ENCODE data around the gene C1orf87. TPM values are rescaled to one million over a fixed set of nuclear protein-coding genes. Genes with fewer than 3 reads are reported as not detected.

The C1orf87 gene
- total RNA-seq, 1 donor from 2014 or later: not detected

DNA sequence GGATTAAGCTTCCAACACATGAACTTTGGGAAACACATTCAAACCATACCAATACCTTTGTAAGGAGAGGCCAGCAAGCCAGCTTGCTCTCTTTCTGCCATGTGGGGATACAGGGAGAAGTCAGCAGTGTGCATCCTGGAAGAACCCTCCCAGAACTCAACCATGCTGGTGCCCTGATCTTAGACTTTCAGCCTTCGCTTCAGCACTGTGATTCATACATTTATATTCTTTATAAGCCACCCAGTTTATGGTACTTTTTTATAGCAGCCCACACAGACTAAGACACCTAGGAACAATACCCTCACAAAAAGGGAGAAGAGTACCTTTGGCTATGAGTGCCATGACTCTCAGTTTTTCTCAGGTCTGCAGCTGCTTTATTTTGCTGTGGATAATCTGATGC, 35.9 kb downstream of the C1orf87 start:
- Mint-ChIP-seq H3K27ac (no peak overlapping the region), H3K36me3 (ENCODE audit: low read depth) (no peaks in the 10 kb centered on the region), H3K4me1 (no peaks in the 10 kb centered on the region), H3K4me3 (no peak overlapping the region), H3K27me3 (no peaks in the 10 kb centered on the region), H3K9me3 (no peaks in the 10 kb centered on the region)
- intact Hi-C loops (cut with micrococcal nuclease): no loop called here
- TF ChIP-seq, protein P1, sequence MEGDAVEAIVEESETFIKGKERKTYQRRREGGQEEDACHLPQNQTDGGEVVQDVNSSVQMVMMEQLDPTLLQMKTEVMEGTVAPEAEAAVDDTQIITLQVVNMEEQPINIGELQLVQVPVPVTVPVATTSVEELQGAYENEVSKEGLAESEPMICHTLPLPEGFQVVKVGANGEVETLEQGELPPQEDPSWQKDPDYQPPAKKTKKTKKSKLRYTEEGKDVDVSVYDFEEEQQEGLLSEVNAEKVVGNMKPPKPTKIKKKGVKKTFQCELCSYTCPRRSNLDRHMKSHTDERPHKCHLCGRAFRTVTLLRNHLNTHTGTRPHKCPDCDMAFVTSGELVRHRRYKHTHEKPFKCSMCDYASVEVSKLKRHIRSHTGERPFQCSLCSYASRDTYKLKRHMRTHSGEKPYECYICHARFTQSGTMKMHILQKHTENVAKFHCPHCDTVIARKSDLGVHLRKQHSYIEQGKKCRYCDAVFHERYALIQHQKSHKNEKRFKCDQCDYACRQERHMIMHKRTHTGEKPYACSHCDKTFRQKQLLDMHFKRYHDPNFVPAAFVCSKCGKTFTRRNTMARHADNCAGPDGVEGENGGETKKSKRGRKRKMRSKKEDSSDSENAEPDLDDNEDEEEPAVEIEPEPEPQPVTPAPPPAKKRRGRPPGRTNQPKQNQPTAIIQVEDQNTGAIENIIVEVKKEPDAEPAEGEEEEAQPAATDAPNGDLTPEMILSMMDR (IDR thresholded peaks at IDR 0.05): no peak
- DNase-seq (no peak), ATAC-seq (ENCODE audit: low read depth) (no peak)
- CTCF ChIA-PET: no interaction called here
- POLR2A ChIA-PET: no interaction called here

DNA sequence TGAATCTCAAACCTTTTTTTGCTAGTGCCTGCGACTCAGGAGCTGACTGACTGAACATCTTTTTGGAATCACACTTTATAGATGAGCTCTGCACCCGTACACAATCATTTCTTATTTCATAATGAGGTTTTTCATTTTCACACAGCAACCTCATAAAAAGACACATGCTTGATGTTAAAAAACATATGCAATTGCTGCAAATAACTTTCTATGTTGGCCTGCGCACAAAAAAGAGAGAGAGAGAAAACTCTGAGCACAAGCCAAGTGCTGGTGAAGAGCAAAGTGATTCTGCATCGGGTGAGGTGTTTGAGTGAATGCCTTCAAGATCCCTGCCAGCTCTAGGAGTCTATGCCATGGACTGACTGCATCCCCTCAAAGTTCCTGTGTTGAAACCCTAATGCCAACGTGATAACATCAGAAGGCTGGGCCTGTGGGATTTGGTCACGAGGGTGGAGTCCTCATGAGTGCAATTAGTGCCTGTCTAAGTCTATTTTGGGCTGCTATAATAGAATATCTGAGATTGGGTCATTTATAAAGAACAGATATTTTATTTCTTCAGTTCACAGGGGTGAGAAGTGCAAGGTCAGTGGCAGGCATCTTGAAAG, 36.6 kb downstream of the C1orf87 start:
- ChIA-PET POLR2A (no interaction called here), CTCF (no interaction called here)
- DNase-seq (no peak), ATAC-seq (ENCODE audit: low read depth) (no peak)
- Mint-ChIP-seq H3K4me1 (no peaks in the 10 kb centered on the region), H3K9me3 (no peaks in the 10 kb centered on the region), H3K27ac (no peak overlapping the region), H3K36me3 (ENCODE audit: low read depth) (no peaks in the 10 kb centered on the region), H3K27me3 (no peaks in the 10 kb centered on the region), H3K4me3 (no peak overlapping the region)
- intact Hi-C loops (cut with micrococcal nuclease): no loop called here
- TF ChIP-seq, protein P1 (IDR thresholded peaks at IDR 0.05): no peak

DNA sequence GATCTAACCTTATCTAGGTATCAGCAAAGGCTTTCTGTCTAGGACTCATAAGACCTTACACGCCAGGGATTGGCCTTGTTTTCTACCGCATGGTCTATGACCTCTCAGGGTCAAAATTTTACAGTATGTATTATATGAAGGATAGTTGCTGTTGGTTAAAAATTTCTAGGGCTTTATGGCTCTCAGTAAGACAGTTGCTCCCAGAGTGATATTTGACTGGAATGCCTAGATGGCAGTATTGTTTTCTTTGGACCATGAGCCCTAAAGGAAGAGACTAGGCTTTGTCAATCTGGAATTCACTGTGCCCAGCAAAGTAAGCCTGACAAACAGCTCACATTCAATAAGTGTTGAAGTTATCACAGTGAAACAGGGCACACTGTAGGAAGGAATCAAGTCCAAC, 37.6 kb downstream of the C1orf87 start:
- TF ChIP-seq, protein P1 (IDR thresholded peaks at IDR 0.05): no peak
- DNase-seq: no peak
- no peaks in the 10 kb centered on the region for H3K27me3 Mint-ChIP-seq
- H3K36me3 Mint-ChIP-seq (ENCODE audit: low read depth): no peaks in the 10 kb centered on the region
- H3K9me3 Mint-ChIP-seq: no peaks in the 10 kb centered on the region
- intact Hi-C loops (cut with micrococcal nuclease): no loop called here
- H3K4me1 Mint-ChIP-seq: no peaks in the 10 kb centered on the region
- no peak overlapping the region for H3K4me3 Mint-ChIP-seq
- CTCF ChIA-PET: no interaction called here
- H3K27ac Mint-ChIP-seq: no peak overlapping the region
- ATAC-seq (ENCODE audit: low read depth): no peak
- POLR2A ChIA-PET: no interaction called here

DNA sequence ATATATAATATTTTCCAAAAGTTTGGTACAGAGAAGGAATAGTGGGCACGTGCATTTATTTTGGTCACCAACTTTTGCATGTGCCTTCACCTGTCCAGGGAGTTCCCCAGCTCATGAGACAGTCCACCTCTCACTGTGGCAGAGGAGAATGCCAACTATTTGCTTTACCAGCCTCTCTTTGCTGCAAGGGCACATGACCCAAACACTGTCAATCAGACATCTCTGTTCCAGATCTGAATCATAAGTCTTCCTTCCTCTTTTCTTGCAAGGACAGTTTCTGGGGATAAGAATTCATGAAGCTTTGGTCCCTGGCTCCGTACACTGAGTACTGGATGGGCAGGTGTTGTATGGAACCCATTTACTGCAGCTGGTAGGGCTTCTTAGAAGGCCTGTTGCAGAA, 38.6 kb downstream of the C1orf87 start:
- intact Hi-C loops (cut with micrococcal nuclease): no loop called here
- H3K9me3 Mint-ChIP-seq: no peaks in the 10 kb centered on the region
- ChIA-PET CTCF (no interaction called here), POLR2A (no interaction called here)
- no peaks in the 10 kb centered on the region for H3K27me3 Mint-ChIP-seq
- TF ChIP-seq, protein P1 (IDR thresholded peaks at IDR 0.05): no peak
- H3K4me3 Mint-ChIP-seq: no peak overlapping the region
- H3K4me1 Mint-ChIP-seq: no peaks in the 10 kb centered on the region
- DNase-seq: no peak
- no peaks in the 10 kb centered on the region for H3K36me3 Mint-ChIP-seq (ENCODE audit: low read depth)
- no peak overlapping the region for H3K27ac Mint-ChIP-seq
- no peak for ATAC-seq (ENCODE audit: low read depth)

DNA sequence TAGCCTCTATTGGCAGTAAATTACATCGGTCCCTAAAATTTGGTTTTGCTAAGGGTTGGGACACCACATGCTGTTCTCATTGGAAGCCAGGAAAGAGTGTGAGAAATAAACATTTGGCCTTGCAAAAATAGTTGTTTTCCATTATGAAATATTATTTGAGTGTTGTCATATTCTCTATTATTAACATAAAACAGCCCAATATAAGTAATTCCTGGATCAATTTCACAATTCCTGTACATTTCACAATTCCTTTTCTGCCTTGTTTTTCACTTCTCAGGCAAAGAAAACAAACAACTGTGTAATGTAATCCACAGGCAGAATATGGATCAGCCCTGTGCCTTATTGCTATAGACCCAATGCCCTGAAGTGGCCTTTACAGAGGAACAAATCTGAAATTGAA, 40.5 kb downstream of the C1orf87 start:
- Mint-ChIP-seq H3K9me3 (no peaks in the 10 kb centered on the region), H3K27ac (no peak overlapping the region), H3K36me3 (ENCODE audit: low read depth) (no peaks in the 10 kb centered on the region), H3K27me3 (no peaks in the 10 kb centered on the region), H3K4me1 (no peaks in the 10 kb centered on the region), H3K4me3 (no peak overlapping the region)
- ChIA-PET POLR2A (no interaction called here), CTCF (no interaction called here)
- DNase-seq: no peak
- intact Hi-C loops (cut with micrococcal nuclease): no loop called here
- no peak for ATAC-seq (ENCODE audit: low read depth)
- TF ChIP-seq, protein P1 (IDR thresholded peaks at IDR 0.05): no peak

Measured in activated B cell treated with CpG ODN at 0.5 μM for 24 hours (primary cell).